Mucosa of descending colon (tissue), 3 donors: Measurements from ENCODE around the gene EIF4E2. TPM values are rescaled to one million over a fixed set of nuclear protein-coding genes. Genes with fewer than 3 reads are reported as not detected.

Experiments
- ATAC-seq: fragments of 200-7000 bp; cut with Tn5 transposase; one replicate; pipeline ENCODE4 v1.9.1; 2020; ENCODE audit warnings: mild to moderate bottlenecking, moderate library complexity
- DNase-seq, 3 donors: peaks; one replicate each; pipeline ENCODE4 v3.0.0-alpha.2; 2020
- H3K36me3 ChIP-seq: fragments of 200-600 bp; one replicate; pipeline ENCODE4 v1.8.0; 2021; ENCODE audit warnings: low read depth, mild to moderate bottlenecking
- H3K4me1 ChIP-seq: fragments of 200-600 bp; one replicate; pipeline ENCODE4 v1.8.0; 2021; ENCODE audit warnings: low read depth, mild to moderate bottlenecking
- H3K4me3 ChIP-seq: fragments of 200-600 bp; one replicate; pipeline ENCODE4 v1.8.0; 2021; ENCODE audit warnings: mild to moderate bottlenecking
- H3K9me3 ChIP-seq: fragments of 200-600 bp; one replicate; pipeline ENCODE4 v1.8.0; 2021; ENCODE audit warnings: mild to moderate bottlenecking
- intact Hi-C, 2 donors: fragments of 100-400 bp; cut with DNase I in 1 of 2; cut with micrococcal nuclease in 1 of 2; formaldehyde crosslinking; loops; one replicate each; pipeline versions ENCODE4 v1.11.0 to v1.11.1; 2022; cut with DNase I, micrococcal nuclease
- total RNA-seq, 3 donors: library from RNA; stranded (reverse); fragmentation: NEBNext Ultra II Directional in 2 of 3; extraction: Animal tissue kit (Norgen Biotek cat#: 25700) in 2 of 3; gene quantifications; one replicate each; pipeline versions ENCODE4 v1.2.1 to v1.2.4, GENCODE V29; 2021 to 2023
- TF ChIP-seq, protein P1 (sequence below): fragments of 200-600 bp; IDR thresholded peaks from one replicate; pipeline ENCODE4 v1.8.0; 2022; ENCODE audit warnings: antibody characterized with exemption, mild to moderate bottlenecking
- donor health status: DM: no; HTN: no; CAD: no; lungs with moderate emphysema.
- donor health status: DM: no; HTN: no; CAD: no.
- donor health status: DM: no; HTN: yes; CAD: no.

Gene EIF4E2
- total RNA-seq, 3 donors from 2014 or later: 62.7 to 116 (median 90.9) TPM

DNA sequence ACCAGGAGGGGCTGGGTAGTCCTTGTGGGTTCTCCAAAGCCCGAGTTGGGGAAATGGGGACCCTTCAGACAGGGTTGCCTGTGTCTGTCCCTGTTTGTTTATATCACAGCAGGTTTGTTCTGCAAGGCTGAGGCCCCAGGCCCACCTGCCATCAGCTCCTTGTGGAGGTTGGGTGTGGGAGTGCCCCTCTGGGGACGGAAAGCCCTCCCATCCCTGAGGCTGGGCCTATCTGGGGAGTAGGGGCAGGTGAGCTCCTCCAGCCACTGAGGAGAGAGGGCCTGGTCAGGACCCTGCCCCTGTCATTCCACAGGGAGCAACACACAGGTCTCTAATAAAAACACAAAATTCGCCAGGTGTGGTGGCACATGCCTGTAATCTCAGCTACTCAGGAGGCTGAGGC, 59.6 kb downstream of the EIF4E2 start:
- Histone ChIP-seq H3K4me1 (no peaks in the 10 kb centered on the region), H3K9me3 (no peaks in the 10 kb centered on the region), H3K4me3 (no peak overlapping the region), H3K36me3 (no peaks in the 10 kb centered on the region)
- DNase-seq: peak in 1 of 3 donors; percentile 19
- no peak for ATAC-seq
- intact Hi-C loops: no loop called here
- TF ChIP-seq, protein P1, sequence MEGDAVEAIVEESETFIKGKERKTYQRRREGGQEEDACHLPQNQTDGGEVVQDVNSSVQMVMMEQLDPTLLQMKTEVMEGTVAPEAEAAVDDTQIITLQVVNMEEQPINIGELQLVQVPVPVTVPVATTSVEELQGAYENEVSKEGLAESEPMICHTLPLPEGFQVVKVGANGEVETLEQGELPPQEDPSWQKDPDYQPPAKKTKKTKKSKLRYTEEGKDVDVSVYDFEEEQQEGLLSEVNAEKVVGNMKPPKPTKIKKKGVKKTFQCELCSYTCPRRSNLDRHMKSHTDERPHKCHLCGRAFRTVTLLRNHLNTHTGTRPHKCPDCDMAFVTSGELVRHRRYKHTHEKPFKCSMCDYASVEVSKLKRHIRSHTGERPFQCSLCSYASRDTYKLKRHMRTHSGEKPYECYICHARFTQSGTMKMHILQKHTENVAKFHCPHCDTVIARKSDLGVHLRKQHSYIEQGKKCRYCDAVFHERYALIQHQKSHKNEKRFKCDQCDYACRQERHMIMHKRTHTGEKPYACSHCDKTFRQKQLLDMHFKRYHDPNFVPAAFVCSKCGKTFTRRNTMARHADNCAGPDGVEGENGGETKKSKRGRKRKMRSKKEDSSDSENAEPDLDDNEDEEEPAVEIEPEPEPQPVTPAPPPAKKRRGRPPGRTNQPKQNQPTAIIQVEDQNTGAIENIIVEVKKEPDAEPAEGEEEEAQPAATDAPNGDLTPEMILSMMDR: no peak

DNA sequence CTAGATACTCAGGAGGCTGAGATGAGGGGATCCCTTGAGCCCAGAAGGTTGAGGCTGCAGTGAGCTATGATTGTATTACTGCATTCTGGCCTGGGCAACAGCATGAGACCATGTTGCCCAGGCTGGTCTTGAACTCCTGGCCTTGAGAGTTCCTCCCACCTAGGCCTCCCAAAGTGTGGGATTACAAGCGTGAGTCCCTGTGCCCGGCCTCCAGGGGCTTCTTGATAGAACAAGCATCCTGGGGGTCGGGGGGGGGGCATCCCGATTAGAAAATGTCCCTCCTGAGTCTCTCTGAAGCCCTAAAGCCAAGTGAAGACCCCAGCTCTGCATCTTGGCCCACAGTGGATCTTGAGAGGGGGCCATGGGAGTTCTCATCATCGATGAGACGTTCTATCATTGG, 60.6 kb downstream of the EIF4E2 start:
- intact Hi-C loops: no loop called here
- Histone ChIP-seq H3K9me3 (no peaks in the 10 kb centered on the region), H3K4me1 (no peaks in the 10 kb centered on the region), H3K36me3 (no peaks in the 10 kb centered on the region), H3K4me3 (no peak overlapping the region)
- TF ChIP-seq, protein P1: no peak
- DNase-seq (peak in 1 of 3 donors; percentile 21), ATAC-seq (no peak)

DNA sequence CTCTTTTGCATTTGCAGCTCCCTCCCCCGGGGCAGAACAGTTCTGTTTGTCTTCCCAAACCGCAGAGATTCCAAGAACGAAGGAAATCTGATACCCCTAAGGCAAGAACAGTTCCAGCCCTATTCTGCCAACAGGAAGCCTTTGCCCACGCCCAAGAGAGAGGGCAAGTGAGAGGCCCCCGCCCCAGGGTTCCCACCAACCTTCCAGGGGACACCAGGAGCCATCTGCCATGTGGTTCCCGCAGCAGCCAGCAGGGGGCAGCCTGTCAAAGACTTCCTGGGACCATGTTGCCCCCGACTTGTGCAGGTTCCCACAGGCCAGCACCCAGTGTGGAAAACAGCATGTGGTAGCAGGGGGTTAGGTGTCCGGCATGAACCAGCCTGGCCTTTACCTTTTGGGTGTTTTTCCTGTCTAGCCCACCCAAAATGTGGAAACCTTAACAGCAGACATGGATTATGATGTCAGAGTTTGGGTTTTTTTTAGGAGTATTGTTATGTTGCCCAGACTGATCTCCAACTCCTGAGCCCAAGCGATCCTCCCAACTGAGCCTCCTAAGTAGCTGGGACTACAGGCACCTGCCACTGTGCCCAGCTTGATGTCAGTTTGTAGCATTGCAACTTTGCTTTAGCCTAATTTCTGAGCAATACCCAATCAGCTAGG, 61.2 kb downstream of the EIF4E2 start:
- ATAC-seq (peak; percentile 64), DNase-seq (peak; percentile 63 to 73 (median 72))
- H3K36me3 ChIP-seq: no peaks in the 10 kb centered on the region
- TF ChIP-seq, protein P1: peak; percentile 91
- H3K4me3 ChIP-seq: no peak overlapping the region
- intact Hi-C loops: no loop called here
- no peaks in the 10 kb centered on the region for H3K4me1 ChIP-seq
- no peaks in the 10 kb centered on the region for H3K9me3 ChIP-seq

DNA sequence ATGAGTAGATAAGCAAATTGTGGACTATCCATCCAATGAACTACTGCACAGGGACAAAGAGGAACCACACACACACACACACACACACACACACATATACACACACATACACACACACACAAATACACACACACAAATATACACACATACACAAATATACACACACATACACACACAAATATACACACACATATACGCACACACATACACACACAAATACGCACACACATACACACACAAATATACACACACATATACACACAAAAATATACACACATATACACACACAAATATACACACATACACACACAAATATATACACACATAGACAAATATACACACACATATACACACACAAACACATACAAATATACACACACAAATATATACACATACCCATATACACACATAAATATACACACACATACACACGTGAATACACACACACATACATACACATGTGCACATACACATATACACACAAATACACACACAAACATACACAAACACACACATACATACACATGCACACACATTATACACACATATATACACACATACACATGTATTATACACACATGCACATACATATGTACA, 63.1 kb downstream of the EIF4E2 start:
- Histone ChIP-seq H3K36me3 (no peaks in the 10 kb centered on the region), H3K4me1 (no peaks in the 10 kb centered on the region), H3K4me3 (no peak overlapping the region), H3K9me3 (no peaks in the 10 kb centered on the region)
- TF ChIP-seq, protein P1: no peak
- intact Hi-C loops: no loop called here
- DNase-seq (no peak), ATAC-seq (no peak)

DNA sequence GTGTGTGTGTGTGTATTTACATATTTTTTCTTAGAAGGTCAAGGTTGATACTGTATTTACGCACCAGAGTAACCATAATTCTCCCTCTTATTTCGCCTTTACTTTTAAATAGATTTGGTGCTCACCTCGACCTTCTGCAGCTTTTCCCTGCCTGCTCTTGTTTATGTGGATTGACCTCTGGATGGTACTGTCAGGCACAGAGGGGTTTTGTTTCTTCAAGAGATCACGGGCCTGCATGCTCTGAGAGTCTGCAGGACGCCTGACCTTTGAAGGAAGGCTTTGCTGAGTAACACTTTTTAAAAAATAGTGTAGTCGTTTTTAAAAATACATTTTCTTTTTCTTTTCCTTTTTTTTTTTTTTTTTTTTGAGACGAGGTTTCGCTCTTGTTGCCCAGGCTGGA, 64.8 kb downstream of the EIF4E2 start:
- TF ChIP-seq, protein P1: no peak
- no peak overlapping the region for H3K4me3 ChIP-seq
- H3K9me3 ChIP-seq: no peaks in the 10 kb centered on the region
- ATAC-seq: no peak
- intact Hi-C loops: no loop called here
- DNase-seq: no peak
- no peaks in the 10 kb centered on the region for H3K4me1 ChIP-seq
- no peaks in the 10 kb centered on the region for H3K36me3 ChIP-seq

Other genes with a start within 250 kb of the EIF4E2 start
- gene ALPP, start 171.9 kb upstream of the EIF4E2 start, total RNA-seq: 1 to 10 TPM in 1 of 3 donors, not detected in 2; 1.2 TPM
- 1 to 10 TPM in 1 of 3 donors, under 1 TPM in 2; 0.54 to 8.1 (median 0.61) TPM for gene ALPG, start 143.8 kb upstream of the EIF4E2 start, total RNA-seq
- 10 to 100 TPM in 2 of 3 donors, 1 to 10 TPM in 1; 8.5 to 24.6 (median 24.4) TPM for gene ALPI, start 94.5 kb upstream of the EIF4E2 start, total RNA-seq
- gene ECEL1, start 62.9 kb upstream of the EIF4E2 start, total RNA-seq: under 1 TPM in 2 of 3 donors, not detected in 1; 0.16 to 0.24 TPM
- not detected for gene PRSS56, start 30.3 kb upstream of the EIF4E2 start, total RNA-seq
- not detected for gene CHRND, start 24.5 kb upstream of the EIF4E2 start, total RNA-seq
- gene CHRNG, start 11.0 kb upstream of the EIF4E2 start, total RNA-seq: not detected
- gene TIGD1, start 132 bp upstream of the EIF4E2 start, total RNA-seq: 1 to 10 TPM; 4.1 to 5.6 (median 5.4) TPM
- 1 to 10 TPM; 2.2 to 4.8 (median 4.6) TPM for gene EFHD1, start 82.9 kb downstream of the EIF4E2 start, total RNA-seq
- gene GIGYF2, start 146.6 kb downstream of the EIF4E2 start, total RNA-seq: 10 to 100 TPM; 57.8 to 82.1 (median 74.8) TPM
- not detected for gene KCNJ13, start 225.9 kb downstream of the EIF4E2 start, total RNA-seq